Prostate gland (tissue), 2 donors: ENCODE measurements around the gene TNPO3.

Experiments used
- POLR2A ChIP-seq: fragments of 450-650 bp; IDR thresholded peaks from one replicate; pipeline ENCODE4 v1.6.1; 2016; ENCODE audit warnings: antibody characterized with exemption, mild to moderate bottlenecking
- POLR2AphosphoS5 ChIP-seq: sonication (generic); formaldehyde crosslinking; IDR thresholded peaks from one replicate; pipeline ENCODE4 v1.6.1; 2017; ENCODE audit warnings: antibody characterized with exemption
- TF ChIP-seq, protein P1 (sequence below), 4 experiments: fragments of 200-600 bp in 2 of 4; fragments of 450-650 bp in 2 of 4; sonication (generic) in 2 of 4; IDR thresholded peaks; 1 replicate in 3 of 4; 2 replicates in 1 of 4; pipeline ENCODE4 v1.5.1; 2016 to 2019; ENCODE audit warnings: antibody characterized with exemption in 4 of 4, mild to moderate bottlenecking in 2 of 4, moderate library complexity in 2 of 4

DNA sequence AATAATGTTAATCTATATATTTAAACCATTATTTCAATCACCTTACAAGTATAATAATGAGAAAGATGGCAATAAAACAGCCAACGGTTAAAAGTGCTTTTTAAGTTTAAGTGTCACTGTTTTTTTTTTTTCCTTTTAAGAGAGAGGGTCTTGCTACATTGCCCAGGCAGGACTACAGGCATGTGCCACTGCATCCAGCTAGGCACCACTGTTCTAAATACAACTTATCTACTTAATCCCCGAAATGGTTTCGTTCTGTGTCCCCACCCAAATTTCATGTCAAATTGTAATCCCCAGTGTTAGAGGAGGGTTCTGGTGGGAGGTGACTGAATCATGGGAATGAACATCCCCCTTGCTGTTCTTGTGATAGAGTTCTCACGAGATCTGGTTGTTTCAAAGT is 49.7 kb downstream of the TNPO3 start:
- TF ChIP-seq, protein P1, sequence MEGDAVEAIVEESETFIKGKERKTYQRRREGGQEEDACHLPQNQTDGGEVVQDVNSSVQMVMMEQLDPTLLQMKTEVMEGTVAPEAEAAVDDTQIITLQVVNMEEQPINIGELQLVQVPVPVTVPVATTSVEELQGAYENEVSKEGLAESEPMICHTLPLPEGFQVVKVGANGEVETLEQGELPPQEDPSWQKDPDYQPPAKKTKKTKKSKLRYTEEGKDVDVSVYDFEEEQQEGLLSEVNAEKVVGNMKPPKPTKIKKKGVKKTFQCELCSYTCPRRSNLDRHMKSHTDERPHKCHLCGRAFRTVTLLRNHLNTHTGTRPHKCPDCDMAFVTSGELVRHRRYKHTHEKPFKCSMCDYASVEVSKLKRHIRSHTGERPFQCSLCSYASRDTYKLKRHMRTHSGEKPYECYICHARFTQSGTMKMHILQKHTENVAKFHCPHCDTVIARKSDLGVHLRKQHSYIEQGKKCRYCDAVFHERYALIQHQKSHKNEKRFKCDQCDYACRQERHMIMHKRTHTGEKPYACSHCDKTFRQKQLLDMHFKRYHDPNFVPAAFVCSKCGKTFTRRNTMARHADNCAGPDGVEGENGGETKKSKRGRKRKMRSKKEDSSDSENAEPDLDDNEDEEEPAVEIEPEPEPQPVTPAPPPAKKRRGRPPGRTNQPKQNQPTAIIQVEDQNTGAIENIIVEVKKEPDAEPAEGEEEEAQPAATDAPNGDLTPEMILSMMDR (IDR thresholded peaks at IDR 0.05): no peak
- no peak for TF ChIP-seq POLR2AphosphoS5
- no peak for TF ChIP-seq POLR2A
